ENCODE measurements around the gene MFSD2B. TPM values are rescaled to one million over a fixed set of nuclear protein-coding genes. Genes with fewer than 3 reads are reported as not detected.

MFSD2B gene
- total RNA-seq, 2 donors from 2014 or later, result 0.30 TPM; not detected in 1

GRCh38 chr2:24021122-24021998, 11.5 kb downstream of the MFSD2B start:
- Histone ChIP-seq H3K27ac (no peak overlapping the region), H3K4me1 (no peaks in the 10 kb centered on the region), H3K9me3 (no peaks in the 10 kb centered on the region), H3K36me3 (peaks cover 3% of the 10 kb centered on the region), H3K4me3 (no peak overlapping the region), H3K27me3 (no peaks in the 10 kb centered on the region)
- no peak for DNase-seq (ENCODE audit: low spot score)
- peak in 1 of 2 donors; percentile 16 for TF ChIP-seq CTCF (IDR thresholded peaks at IDR 0.05)

GRCh38 chr2:24022324-24022974, 12.6 kb downstream of the MFSD2B start:
- peaks cover 4% of the 10 kb centered on the region for H3K36me3 ChIP-seq
- H3K27ac ChIP-seq, result no peak overlapping the region
- H3K27me3 ChIP-seq, result no peaks in the 10 kb centered on the region
- no peaks in the 10 kb centered on the region for H3K9me3 ChIP-seq
- no peak for TF ChIP-seq CTCF (IDR thresholded peaks at IDR 0.05)
- DNase-seq (ENCODE audit: low spot score), result no peak
- no peak overlapping the region for H3K4me3 ChIP-seq
- no peaks in the 10 kb centered on the region for H3K4me1 ChIP-seq

GRCh38 chr2:24022975-24023575, 13.2 kb downstream of the MFSD2B start:
- H3K36me3 ChIP-seq, result peaks cover 4% of the 10 kb centered on the region
- no peak overlapping the region for H3K27ac ChIP-seq
- H3K27me3 ChIP-seq, result no peaks in the 10 kb centered on the region
- H3K4me1 ChIP-seq, result no peaks in the 10 kb centered on the region
- DNase-seq (ENCODE audit: low spot score), result no peak
- no peaks in the 10 kb centered on the region for H3K9me3 ChIP-seq
- no peak overlapping the region for H3K4me3 ChIP-seq
- TF ChIP-seq CTCF (IDR thresholded peaks at IDR 0.05), result no peak

- no peaks in the 10 kb centered on the region for H3K4me1 ChIP-seq
- no peaks in the 10 kb centered on the region for H3K27me3 ChIP-seq
- H3K36me3 ChIP-seq, result peaks cover 6% of the 10 kb centered on the region
- DNase-seq (ENCODE audit: low spot score), result no peak
- no peaks in the 10 kb centered on the region for H3K9me3 ChIP-seq
- TF ChIP-seq CTCF (IDR thresholded peaks at IDR 0.05), result peak in 1 of 2 donors; percentile 34
- H3K27ac ChIP-seq, result no peak overlapping the region
- H3K4me3 ChIP-seq, result no peak overlapping the region
Measured at GRCh38 chr2:24024018-24024417, 14.1 kb downstream of the MFSD2B start.

- H3K27ac ChIP-seq, result no peak overlapping the region
Measured at GRCh38 chr2:24024996-24025663, 15.2 kb downstream of the MFSD2B start.

More at GRCh38 chr2:24024996-24025663, 15.2 kb downstream of the MFSD2B start:
- H3K4me3 ChIP-seq, result no peak overlapping the region
- H3K27me3 ChIP-seq, result no peaks in the 10 kb centered on the region
- no peaks in the 10 kb centered on the region for H3K4me1 ChIP-seq
- TF ChIP-seq CTCF (IDR thresholded peaks at IDR 0.05), result no peak
- no peak for DNase-seq (ENCODE audit: low spot score)
- no peaks in the 10 kb centered on the region for H3K9me3 ChIP-seq
- H3K36me3 ChIP-seq, result peaks cover 17% of the 10 kb centered on the region
